ENCODE results near the gene SH3PXD2A. TPM values are rescaled to one million over a fixed set of nuclear protein-coding genes. Genes with fewer than 3 reads are reported as not detected.
A peak's percentile ranks its signal among the peaks of the same experiment; 100 is the strongest.

Gene SH3PXD2A
- total RNA-seq, 1 donor from 2014 or later: 9.6 TPM

- H3K36me3 Mint-ChIP-seq (ENCODE audit: low read depth): no peaks in the 10 kb centered on the region
- H3K27ac Mint-ChIP-seq: no peak overlapping the region
- no peak overlapping the region for H3K4me3 Mint-ChIP-seq
- H3K27me3 Mint-ChIP-seq (ENCODE audit: insufficient read depth): peaks cover 1% of the 10 kb centered on the region
- DNase-seq (ENCODE audit: low spot score): no peak
- H3K4me1 Mint-ChIP-seq (ENCODE audit: low read depth): peaks cover 17% of the 10 kb centered on the region
- intact Hi-C loops (cut with micrococcal nuclease): loop anchor here (10.0 kb wide), 1 partner anchor 288 kb away; no protein-coding TSS in a partner anchor
- H3K9me3 Mint-ChIP-seq: no peaks in the 10 kb centered on the region
Measured at GRCh38 chr10:103716206-103717160, 138.9 kb downstream of the SH3PXD2A start.

- Mint-ChIP-seq H3K4me1 (ENCODE audit: low read depth) (peaks cover 17% of the 10 kb centered on the region), H3K36me3 (ENCODE audit: low read depth) (no peaks in the 10 kb centered on the region), H3K9me3 (no peaks in the 10 kb centered on the region), H3K4me3 (no peak overlapping the region), H3K27me3 (ENCODE audit: insufficient read depth) (peaks cover 1% of the 10 kb centered on the region), H3K27ac (no peak overlapping the region)
- no peak for DNase-seq (ENCODE audit: low spot score)
- intact Hi-C loops (cut with micrococcal nuclease): loop anchor here (10.0 kb wide), 1 partner anchor 289 kb away; no protein-coding TSS in a partner anchor
Measured at GRCh38 chr10:103715430-103715829, 139.9 kb downstream of the SH3PXD2A start.

GRCh38 chr10:103714232-103714891, 141.0 kb downstream of the SH3PXD2A start:
- Mint-ChIP-seq H3K36me3 (ENCODE audit: low read depth) (no peaks in the 10 kb centered on the region), H3K4me1 (ENCODE audit: low read depth) (peaks cover 17% of the 10 kb centered on the region), H3K27me3 (ENCODE audit: insufficient read depth) (peaks cover 5% of the 10 kb centered on the region), H3K4me3 (no peak overlapping the region), H3K27ac (no peak overlapping the region), H3K9me3 (no peaks in the 10 kb centered on the region)
- no peak for DNase-seq (ENCODE audit: low spot score)
- intact Hi-C loops (cut with micrococcal nuclease): loop anchor here (5.0 to 10.0 kb wide), 3 partner anchors 58 to 290 kb away; no protein-coding TSS in a partner anchor

GRCh38 chr10:103713676-103714075, 141.7 kb downstream of the SH3PXD2A start:
- H3K4me3 Mint-ChIP-seq: no peak overlapping the region
- no peak for DNase-seq (ENCODE audit: low spot score)

GRCh38 chr10:103712898-103713498, 142.4 kb downstream of the SH3PXD2A start:
- Mint-ChIP-seq H3K4me1 (ENCODE audit: low read depth) (peaks cover 10% of the 10 kb centered on the region), H3K27me3 (ENCODE audit: insufficient read depth) (peaks cover 5% of the 10 kb centered on the region), H3K36me3 (ENCODE audit: low read depth) (no peaks in the 10 kb centered on the region), H3K9me3 (no peaks in the 10 kb centered on the region), H3K4me3 (no peak overlapping the region), H3K27ac (no peak overlapping the region)
- intact Hi-C loops (cut with micrococcal nuclease): loop anchor here (1.0 to 10.0 kb wide), 7 partner anchors 46 to 496 kb away; no protein-coding TSS in a partner anchor
- peak; percentile 73 for DNase-seq (ENCODE audit: low spot score)

More at GRCh38 chr10:103713676-103714075, 141.7 kb downstream of the SH3PXD2A start:
- Mint-ChIP-seq H3K4me1 (ENCODE audit: low read depth) (peaks cover 11% of the 10 kb centered on the region), H3K36me3 (ENCODE audit: low read depth) (no peaks in the 10 kb centered on the region), H3K27ac (no peak overlapping the region), H3K27me3 (ENCODE audit: insufficient read depth) (peaks cover 5% of the 10 kb centered on the region), H3K9me3 (no peaks in the 10 kb centered on the region)
- intact Hi-C loops (cut with micrococcal nuclease): loop anchor here (1.0 to 10.0 kb wide), 7 partner anchors 45 to 495 kb away; no protein-coding TSS in a partner anchor

- Mint-ChIP-seq H3K36me3 (ENCODE audit: low read depth) (no peaks in the 10 kb centered on the region), H3K27me3 (ENCODE audit: insufficient read depth) (peaks cover 5% of the 10 kb centered on the region), H3K9me3 (no peaks in the 10 kb centered on the region), H3K27ac (no peak overlapping the region), H3K4me1 (ENCODE audit: low read depth) (peaks cover 10% of the 10 kb centered on the region), H3K4me3 (no peak overlapping the region)
- intact Hi-C loops (cut with micrococcal nuclease): loop anchor here (2.0 to 10.0 kb wide), 5 partner anchors 47 to 497 kb away; no protein-coding TSS in a partner anchor
- DNase-seq (ENCODE audit: low spot score): no peak
Measured at GRCh38 chr10:103712146-103712545, 143.2 kb downstream of the SH3PXD2A start.

- H3K4me3 Mint-ChIP-seq: no peak overlapping the region
Measured at GRCh38 chr10:103711351-103711994, 143.9 kb downstream of the SH3PXD2A start.

GRCh38 chr10:103710490-103710889, 144.9 kb downstream of the SH3PXD2A start:
- Mint-ChIP-seq H3K27me3 (ENCODE audit: insufficient read depth) (peaks cover 7% of the 10 kb centered on the region), H3K27ac (no peak overlapping the region), H3K4me3 (no peak overlapping the region), H3K36me3 (ENCODE audit: low read depth) (no peaks in the 10 kb centered on the region), H3K9me3 (no peaks in the 10 kb centered on the region), H3K4me1 (ENCODE audit: low read depth) (peaks cover 10% of the 10 kb centered on the region)
- intact Hi-C loops (cut with micrococcal nuclease): loop anchor here (5.0 to 10.0 kb wide), 3 partner anchors 62 to 294 kb away; no protein-coding TSS in a partner anchor
- DNase-seq (ENCODE audit: low spot score): no peak

More at GRCh38 chr10:103711351-103711994, 143.9 kb downstream of the SH3PXD2A start:
- H3K4me1 Mint-ChIP-seq (ENCODE audit: low read depth): peaks cover 10% of the 10 kb centered on the region
- H3K27ac Mint-ChIP-seq: no peak overlapping the region
- no peak for DNase-seq (ENCODE audit: low spot score)
- no peaks in the 10 kb centered on the region for H3K36me3 Mint-ChIP-seq (ENCODE audit: low read depth)
- no peaks in the 10 kb centered on the region for H3K9me3 Mint-ChIP-seq
- intact Hi-C loops (cut with micrococcal nuclease): loop anchor here (5.0 to 10.0 kb wide), 3 partner anchors 61 to 293 kb away; no protein-coding TSS in a partner anchor
- H3K27me3 Mint-ChIP-seq (ENCODE audit: insufficient read depth): peaks cover 7% of the 10 kb centered on the region

GRCh38 chr10:103709341-103709920, 145.9 kb downstream of the SH3PXD2A start:
- peaks cover 5% of the 10 kb centered on the region for H3K27me3 Mint-ChIP-seq (ENCODE audit: insufficient read depth)
- DNase-seq (ENCODE audit: low spot score): no peak
- H3K4me1 Mint-ChIP-seq (ENCODE audit: low read depth): peaks cover 10% of the 10 kb centered on the region
- no peak overlapping the region for H3K4me3 Mint-ChIP-seq
- intact Hi-C loops (cut with micrococcal nuclease): no loop called here
- H3K9me3 Mint-ChIP-seq: no peaks in the 10 kb centered on the region
- no peaks in the 10 kb centered on the region for H3K36me3 Mint-ChIP-seq (ENCODE audit: low read depth)
- no peak overlapping the region for H3K27ac Mint-ChIP-seq

- Mint-ChIP-seq H3K36me3 (ENCODE audit: low read depth) (no peaks in the 10 kb centered on the region), H3K27ac (no peak overlapping the region), H3K4me1 (ENCODE audit: low read depth) (peaks cover 10% of the 10 kb centered on the region), H3K9me3 (no peaks in the 10 kb centered on the region), H3K4me3 (no peak overlapping the region), H3K27me3 (ENCODE audit: insufficient read depth) (peaks cover 5% of the 10 kb centered on the region)
- intact Hi-C loops (cut with micrococcal nuclease): no loop called here
- no peak for DNase-seq (ENCODE audit: low spot score)
Measured at GRCh38 chr10:103708627-103709288, 146.6 kb downstream of the SH3PXD2A start.

GRCh38 chr10:103707956-103708626, 147.3 kb downstream of the SH3PXD2A start:
- Mint-ChIP-seq H3K27me3 (ENCODE audit: insufficient read depth) (peaks cover 5% of the 10 kb centered on the region), H3K4me3 (no peak overlapping the region), H3K36me3 (ENCODE audit: low read depth) (no peaks in the 10 kb centered on the region), H3K27ac (no peak overlapping the region), H3K9me3 (no peaks in the 10 kb centered on the region), H3K4me1 (ENCODE audit: low read depth) (peaks cover 5% of the 10 kb centered on the region)
- intact Hi-C loops (cut with micrococcal nuclease): no loop called here
- no peak for DNase-seq (ENCODE audit: low spot score)
